CD4-positive, alpha-beta T cell (primary cell): ENCODE results near the gene PCDHB7. TPM values are rescaled to one million over a fixed set of nuclear protein-coding genes. Genes with fewer than 3 reads are reported as not detected.
"Not testable (repeated sequence)": the region's sequence is repeated elsewhere in the genome, so short reads cannot be mapped to it uniquely, and the experiment has no call there.

ENCODE experiments used
- ATAC-seq: fragments of 200-7000 bp; cut with Tn5 transposase; one replicate; pipeline ENCODE4 v1.10.0; 2022; ENCODE audit warnings: mild to moderate bottlenecking; ENCODE audit not compliant: poor library complexity
- CTCF ChIA-PET: fragments of 350-600 bp; sonication (Branson Sonifier 250); formaldehyde crosslinking; loops from one replicate; lab custom pipeline; 2021; ENCODE audit warnings: antibody characterized with exemption, inconsistent platforms; lab: Charles Lee
- POLR2A ChIA-PET: fragments of 350-600 bp; sonication (Branson Sonifier 250); formaldehyde crosslinking; loops from one replicate; lab custom pipeline; 2021; ENCODE audit warnings: antibody characterized with exemption, inconsistent platforms; lab: Charles Lee
- DNase-seq, 14 experiments: peaks; one replicate each; pipeline ENCODE4 v3.0.0-alpha.2; 2013 to 2020; ENCODE audit warnings: mixed read lengths in 2 of 14
- H3K27ac ChIP-seq, 2 donors: one replicate each; pipeline versions ENCODE4 v1.5.1 to v1.7.0; 2013; ENCODE audit warnings: low read length in 2 of 2, low read depth in 1 of 2, mild to moderate bottlenecking in 1 of 2
- H3K27me3 ChIP-seq, 2 experiments: 1 replicate in 1 of 2; 2 replicates in 1 of 2; pipeline versions ENCODE4 v1.6.1 to v1.7.0; 2013; ENCODE audit warnings: low read length in 2 of 2, control low read depth in 1 of 2, mild to moderate bottlenecking in 1 of 2, moderate library complexity in 1 of 2; ENCODE audit not compliant: insufficient read depth in 2 of 2, control insufficient read depth in 1 of 2
- H3K36me3 ChIP-seq: one replicate; pipeline ENCODE4 v1.6.1; 2013; ENCODE audit warnings: low read length, control low read depth; ENCODE audit not compliant: insufficient read depth
- H3K4me1 ChIP-seq: one replicate; pipeline ENCODE4 v1.6.1; 2013; ENCODE audit warnings: low read length, control low read depth; ENCODE audit not compliant: insufficient read depth
- H3K4me3 ChIP-seq: one replicate; pipeline ENCODE4 v1.5.1; 2013; ENCODE audit warnings: mild to moderate bottlenecking, low read length, moderate library complexity
- H3K9me3 ChIP-seq, 2 experiments: 1 replicate in 1 of 2; 2 replicates in 1 of 2; pipeline versions ENCODE4 v1.6.1 to v1.7.0; 2013; ENCODE audit warnings: low read length in 2 of 2, mild to moderate bottlenecking in 2 of 2, control low read depth in 1 of 2, moderate library complexity in 1 of 2; ENCODE audit not compliant: control insufficient read depth in 1 of 2, insufficient read depth in 1 of 2
- H3K27ac Mint-ChIP-seq: one replicate; pipeline ENCODE4 v1.8.0; 2020; ENCODE audit warnings: mixed read lengths
- H3K27me3 Mint-ChIP-seq: one replicate; pipeline ENCODE4 v1.8.0; 2021; ENCODE audit warnings: mixed read lengths
- H3K36me3 Mint-ChIP-seq: one replicate; pipeline ENCODE4 v1.8.0; 2021; ENCODE audit warnings: low read depth, mixed read lengths
- H3K4me1 Mint-ChIP-seq: one replicate; pipeline ENCODE4 v1.8.0; 2021; ENCODE audit warnings: low read depth, mixed read lengths
- H3K4me3 Mint-ChIP-seq: one replicate; pipeline ENCODE4 v1.8.0; 2020; ENCODE audit warnings: mild to moderate bottlenecking, mixed read lengths
- H3K9me3 Mint-ChIP-seq: one replicate; pipeline ENCODE4 v1.8.0; 2020; ENCODE audit warnings: mixed read lengths
- CTCF ChIP-seq: fragments of 200-600 bp; IDR thresholded peaks from one replicate; pipeline ENCODE4 v1.8.0; 2022; ENCODE audit warnings: antibody characterized with exemption, mild to moderate bottlenecking
- intact Hi-C, 2 experiments: fragments of 100-400 bp; cut with DNase I in 1 of 2; cut with micrococcal nuclease in 1 of 2; formaldehyde crosslinking; loops; one replicate each; pipeline versions ENCODE4 v1.15.1 to v1.9.0; 2023 to 2025; cut with DNase I, micrococcal nuclease
- total RNA-seq, 174 experiments: library from RNA in 2 of 174; stranded (reverse) in 2 of 174; gene quantifications; one replicate each; pipeline ENCODE4 v1.2.3 and lab custom pipeline; 2021 to 2026

PCDHB7 gene
- total RNA-seq, 2 experiments from 2014 or later = not detected

DNA sequence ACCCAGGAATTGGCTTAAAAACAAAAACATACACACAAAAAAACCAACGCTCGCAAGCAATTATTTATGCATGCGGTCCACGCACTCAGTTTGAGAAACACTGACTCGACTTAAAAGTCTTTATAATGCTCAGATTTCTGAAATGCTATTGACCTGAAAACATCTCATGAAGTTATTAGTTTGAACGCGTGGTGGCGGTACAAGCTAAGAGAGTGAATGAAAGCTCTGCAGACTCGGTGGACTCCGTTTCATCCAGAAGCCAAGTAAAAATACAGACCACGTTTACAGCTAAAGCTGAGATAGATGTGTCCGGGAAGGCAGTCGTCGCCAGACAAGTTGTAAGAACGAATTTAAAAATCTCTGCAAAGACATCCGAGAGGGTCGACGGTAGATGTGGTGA is 22.6 kb upstream of the PCDHB7 start, which contains the start of gene PCDHB6:
PCDHB6 (plus strand) TSS at position 246 of the 400 bp plus-strand sequence. CDS start 201 bp downstream, outside the sequence.
- Mint-ChIP-seq H3K9me3 (peaks cover 12% of the 10 kb centered on the region), H3K27ac (no peak within 1 kb of the TSS), H3K27me3 (peaks cover 73% of the 10 kb centered on the region), H3K4me3 (peak within 1 kb of the TSS; percentile 72), H3K4me1 (peaks cover 5% of the 10 kb centered on the region), H3K36me3 (peaks cover 5% of the 10 kb centered on the region)
- Histone ChIP-seq H3K36me3 (no peaks in the 10 kb centered on the region), H3K27me3 (peaks cover 10 to 15% of the 10 kb centered on the region in 2 experiments), H3K27ac (no peak within 1 kb of the TSS), H3K9me3 (peaks cover 2 to 28% of the 10 kb centered on the region in 2 experiments), H3K4me1 (no peaks in the 10 kb centered on the region), H3K4me3 (no peak within 1 kb of the TSS)
- ChIA-PET POLR2A (no interaction called here), CTCF (interaction anchor here (0.5 kb wide), 1 partner anchor 21 kb away, joined by 3 read pairs; no protein-coding TSS in a partner anchor)
- ATAC-seq = no peak
- intact Hi-C loops = no loop called here
- DNase-seq = peak in 2 of 14 experiments; percentile 5
- no peak for TF ChIP-seq CTCF

- Mint-ChIP-seq H3K27me3 (peaks cover 73% of the 10 kb centered on the region), H3K36me3 (peaks cover 5% of the 10 kb centered on the region), H3K9me3 (peaks cover 12% of the 10 kb centered on the region), H3K4me3 (peak overlapping the region; percentile 72), H3K27ac (no peak overlapping the region), H3K4me1 (peaks cover 5% of the 10 kb centered on the region)
- Histone ChIP-seq H3K9me3 (peaks cover 8 to 31% of the 10 kb centered on the region in 2 experiments), H3K4me3 (no peak overlapping the region), H3K4me1 (no peaks in the 10 kb centered on the region), H3K36me3 (no peaks in the 10 kb centered on the region), H3K27me3 (peaks cover 11 to 15% of the 10 kb centered on the region in 2 experiments), H3K27ac (no peak overlapping the region)
- ChIA-PET CTCF (interaction anchor here (0.5 kb wide), 1 partner anchor 22 kb away, joined by 3 read pairs; no protein-coding TSS in a partner anchor), POLR2A (no interaction called here)
- intact Hi-C loops = no loop called here
- DNase-seq (no peak), ATAC-seq (no peak)
- TF ChIP-seq CTCF = no peak
Observed at GRCh38 chr5:141150224-141150992, 22.0 kb upstream of the PCDHB7 start.

- Mint-ChIP-seq H3K4me3 (no peak overlapping the region), H3K36me3 (peaks cover 5% of the 10 kb centered on the region), H3K27ac (no peak overlapping the region), H3K27me3 (peaks cover 76% of the 10 kb centered on the region), H3K9me3 (peaks cover 12% of the 10 kb centered on the region), H3K4me1 (peaks cover 5% of the 10 kb centered on the region)
- CTCF ChIA-PET = no interaction called here
- DNase-seq (no peak), ATAC-seq (no peak)
- H3K36me3 ChIP-seq = no peaks in the 10 kb centered on the region
- TF ChIP-seq CTCF = no peak
- POLR2A ChIA-PET = no interaction called here
- H3K9me3 ChIP-seq = peaks cover 8 to 33% of the 10 kb centered on the region in 2 experiments
- H3K4me3 ChIP-seq = no peak overlapping the region
- no peaks in the 10 kb centered on the region for H3K4me1 ChIP-seq
- intact Hi-C loops = no loop called here
- no peak overlapping the region for H3K27ac ChIP-seq
- H3K27me3 ChIP-seq = peaks cover 17 to 20% of the 10 kb centered on the region in 2 experiments
Observed at GRCh38 chr5:141150993-141151325, 21.5 kb upstream of the PCDHB7 start.

GRCh38 chr5:141151632-141152031 is 20.8 kb upstream of the PCDHB7 start:
- H3K9me3 Mint-ChIP-seq = peaks cover 19% of the 10 kb centered on the region
- peaks cover 11 to 39% of the 10 kb centered on the region in 2 experiments for H3K9me3 ChIP-seq
- peaks cover 77% of the 10 kb centered on the region for H3K27me3 Mint-ChIP-seq
- H3K4me1 Mint-ChIP-seq, POLR2A ChIA-PET, H3K27ac ChIP-seq, DNase-seq, H3K4me3 Mint-ChIP-seq, ATAC-seq, H3K36me3 Mint-ChIP-seq, H3K4me3 ChIP-seq, H3K27ac Mint-ChIP-seq, CTCF ChIA-PET, intact Hi-C loops, H3K4me1 ChIP-seq, H3K36me3 ChIP-seq: not testable (repeated sequence)
- peaks cover 24 to 26% of the 10 kb centered on the region in 2 experiments for H3K27me3 ChIP-seq

GRCh38 chr5:141152096-141152495 is 20.3 kb upstream of the PCDHB7 start:
- H3K36me3 Mint-ChIP-seq, DNase-seq, H3K27ac ChIP-seq, H3K36me3 ChIP-seq, H3K4me1 ChIP-seq, intact Hi-C loops, ATAC-seq, H3K4me3 ChIP-seq, H3K4me3 Mint-ChIP-seq, H3K4me1 Mint-ChIP-seq, CTCF ChIA-PET, H3K27ac Mint-ChIP-seq, POLR2A ChIA-PET: not testable (repeated sequence)
- H3K9me3 ChIP-seq = peaks cover 16 to 41% of the 10 kb centered on the region in 2 experiments
- Mint-ChIP-seq H3K27me3 (peaks cover 82% of the 10 kb centered on the region), H3K9me3 (peaks cover 20% of the 10 kb centered on the region)
- H3K27me3 ChIP-seq = peaks cover 26 to 30% of the 10 kb centered on the region in 2 experiments
